Activated CD8-positive, alpha-beta memory T cell treated with anti-CD3 and anti-CD28 coated beads, Interleukin-2, amount 50 U/mL, for 1 hour (primary cell): ENCODE results near the gene POMC.
"Not testable (repeated sequence)": the region's sequence is repeated elsewhere in the genome, so short reads cannot be mapped to it uniquely, and the experiment has no call there.

ENCODE experiments used
- DNase-seq: peaks from one replicate; pipeline ENCODE4 v3.0.0-alpha.2; 2020; ENCODE audit errors: extremely low read depth

Gene POMC

DNA sequence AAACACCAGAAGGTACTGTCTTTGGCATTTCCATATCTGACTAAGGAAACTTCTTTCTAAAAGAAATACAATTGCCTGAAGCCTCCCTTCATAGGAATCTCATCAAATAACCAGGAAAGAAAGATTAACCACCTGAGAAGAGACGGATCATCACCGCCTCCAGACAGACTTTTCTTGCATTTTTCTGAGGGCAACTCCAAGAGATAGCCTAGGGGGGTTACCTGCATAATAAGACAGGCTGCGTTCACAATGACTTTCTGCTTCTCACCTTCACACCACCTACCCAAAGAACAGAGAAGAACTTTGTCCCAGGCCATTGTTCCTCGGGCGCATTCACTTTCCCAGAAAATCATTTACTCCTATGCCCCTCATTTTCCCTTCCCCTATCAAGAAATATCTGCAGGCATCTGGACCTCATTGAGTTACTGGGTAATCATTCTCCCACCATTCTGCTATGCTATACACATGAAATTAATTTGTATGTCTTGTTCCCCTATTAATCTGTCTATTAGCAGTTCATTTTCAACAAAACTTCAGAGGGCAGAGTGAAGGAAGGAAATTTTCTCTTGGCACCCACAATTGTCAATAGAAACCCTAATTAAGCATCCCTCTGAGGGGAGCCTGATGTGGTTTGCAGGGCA lies 8.3 kb upstream of the POMC start:
- no peak for DNase-seq

DNA sequence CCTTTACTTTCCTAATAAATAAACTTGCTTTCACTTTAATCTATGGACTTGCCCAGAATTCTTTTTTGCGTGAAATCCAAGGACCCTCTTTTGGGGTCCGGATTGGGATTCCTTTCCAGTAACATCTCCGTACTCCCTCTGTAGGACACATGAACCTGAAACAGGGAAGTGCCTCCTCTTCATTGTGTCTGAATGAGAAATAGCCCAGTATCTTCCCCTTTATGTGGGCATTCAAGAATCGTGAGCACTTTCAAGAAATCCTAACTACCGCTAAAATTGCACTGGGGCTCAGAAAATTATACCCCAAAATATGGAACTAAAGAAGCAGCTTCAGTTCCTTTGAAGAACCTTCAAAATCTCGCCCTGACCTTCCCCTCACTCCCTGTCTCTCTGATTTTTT lies 7.8 kb upstream of the POMC start:
- DNase-seq: no peak

GRCh38 chr2:25174192-25174861 lies 5.9 kb upstream of the POMC start:
- DNase-seq: no peak

DNA sequence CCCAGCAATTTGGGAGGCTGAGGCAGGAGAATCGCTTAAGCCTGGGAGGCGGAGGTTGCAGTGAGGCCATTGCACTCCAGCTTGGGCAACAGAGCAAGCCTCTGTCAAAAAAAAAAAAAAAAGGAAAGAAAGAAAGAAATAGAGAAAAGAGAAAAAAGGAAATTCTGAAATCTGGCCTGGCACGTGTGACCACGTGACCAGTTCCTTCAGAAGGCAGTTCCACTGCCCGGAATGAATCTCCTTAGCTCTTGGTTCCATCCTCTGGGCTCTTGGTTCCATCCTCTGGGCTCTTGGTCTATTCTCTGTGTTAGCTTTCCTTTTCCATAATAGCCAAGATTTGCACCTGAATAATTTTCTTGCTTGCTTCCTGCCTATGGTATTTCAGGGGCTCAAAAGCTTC lies 5.3 kb upstream of the POMC start:
- DNase-seq: no peak

- no peak for DNase-seq
Observed at GRCh38 chr2:25170888-25171287, 2.5 kb upstream of the POMC start.

DNA sequence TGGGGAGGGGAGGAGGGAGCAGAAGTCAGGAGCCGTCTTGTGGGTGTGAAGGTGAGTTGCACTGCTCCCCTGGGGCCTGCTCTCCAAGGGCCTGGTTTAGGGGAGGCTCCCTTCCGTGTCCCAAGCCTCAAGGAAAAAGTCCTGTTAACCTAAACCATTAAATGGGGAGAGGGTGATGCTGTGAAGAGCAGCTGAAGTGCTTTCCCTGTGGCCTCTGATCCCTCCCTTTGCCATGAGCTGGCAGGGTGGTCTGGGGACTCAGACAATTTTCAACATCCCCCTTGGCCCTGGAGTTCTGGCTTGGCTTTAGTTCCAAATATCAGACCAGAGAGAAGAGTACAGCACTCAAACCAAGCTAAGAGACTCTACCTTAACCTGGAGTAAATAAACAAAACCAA lies 692 bp upstream of the POMC start:
- DNase-seq: no peak

DNA sequence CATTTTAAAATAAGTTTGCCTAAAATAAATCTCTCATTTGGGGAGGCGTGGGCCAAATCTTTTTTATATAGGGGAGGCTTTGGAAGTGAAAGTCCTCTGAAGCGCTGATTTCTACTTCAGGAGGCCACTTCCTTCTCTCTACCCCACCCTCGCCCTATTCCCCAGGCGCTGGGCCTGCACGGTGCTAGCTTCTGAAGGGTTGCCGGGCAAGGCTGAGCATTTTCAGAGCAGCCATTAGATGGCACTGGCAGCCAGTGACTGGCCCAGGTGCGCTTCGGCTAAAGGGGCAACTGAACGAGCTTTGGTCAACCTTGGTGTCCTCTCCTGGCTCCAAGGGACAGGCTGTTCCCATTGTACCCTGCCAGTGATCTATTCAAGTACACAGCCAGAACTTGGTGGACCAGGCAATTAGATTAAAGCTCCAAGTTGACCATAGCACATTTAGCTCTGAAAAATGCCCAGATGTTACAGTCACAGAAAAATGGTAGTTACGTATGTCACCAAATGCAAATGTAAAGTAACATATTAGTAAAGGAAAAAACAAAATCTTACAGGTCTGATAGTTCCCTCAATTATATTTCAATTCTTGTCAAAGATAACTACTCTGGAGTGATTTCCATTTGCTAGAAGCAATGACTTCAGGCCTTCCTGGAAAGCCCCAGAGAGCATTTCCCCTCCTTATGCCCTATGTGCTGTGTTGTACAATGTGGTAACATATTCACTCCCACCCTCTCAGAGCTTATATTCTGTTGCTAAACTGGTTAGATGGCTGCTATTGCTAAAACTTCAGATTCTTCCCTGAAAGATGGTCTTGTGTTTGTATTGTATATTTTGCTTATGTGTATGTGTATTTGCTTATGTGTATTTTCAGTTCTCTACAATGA lies 2.1 kb downstream of the POMC start:
- DNase-seq: no peak

- DNase-seq: no peak
Observed at GRCh38 chr2:25164561-25164960, 3.8 kb downstream of the POMC start.

GRCh38 chr2:25162061-25162460 lies 6.3 kb downstream of the POMC start:
- not testable (repeated sequence) for DNase-seq

GRCh38 chr2:25161055-25161781 lies 7.2 kb downstream of the POMC start:
- peak; percentile 26 for DNase-seq

- no peak for DNase-seq
Observed at GRCh38 chr2:25160376-25160775, 8.0 kb downstream of the POMC start.

DNA sequence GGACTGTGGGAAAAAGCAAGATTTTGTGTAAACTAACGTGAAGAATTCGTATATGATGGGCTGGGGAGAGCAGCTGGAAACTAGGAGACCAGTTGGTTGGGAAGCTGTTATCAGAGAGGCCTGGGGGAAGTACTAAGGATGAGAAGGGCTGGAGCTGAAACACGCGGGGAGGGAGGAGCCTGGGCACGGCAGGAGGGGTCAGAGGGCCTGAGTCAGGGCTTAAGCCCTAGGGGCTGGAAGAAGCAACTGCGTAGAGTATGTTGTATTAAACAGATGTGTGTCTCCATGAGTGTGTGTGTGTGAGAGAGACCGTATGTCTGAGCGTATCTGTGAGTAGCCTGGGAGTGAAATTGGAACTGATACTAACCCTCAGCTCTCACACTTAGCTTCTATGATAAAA lies 8.4 kb downstream of the POMC start:
- no peak for DNase-seq

DNA sequence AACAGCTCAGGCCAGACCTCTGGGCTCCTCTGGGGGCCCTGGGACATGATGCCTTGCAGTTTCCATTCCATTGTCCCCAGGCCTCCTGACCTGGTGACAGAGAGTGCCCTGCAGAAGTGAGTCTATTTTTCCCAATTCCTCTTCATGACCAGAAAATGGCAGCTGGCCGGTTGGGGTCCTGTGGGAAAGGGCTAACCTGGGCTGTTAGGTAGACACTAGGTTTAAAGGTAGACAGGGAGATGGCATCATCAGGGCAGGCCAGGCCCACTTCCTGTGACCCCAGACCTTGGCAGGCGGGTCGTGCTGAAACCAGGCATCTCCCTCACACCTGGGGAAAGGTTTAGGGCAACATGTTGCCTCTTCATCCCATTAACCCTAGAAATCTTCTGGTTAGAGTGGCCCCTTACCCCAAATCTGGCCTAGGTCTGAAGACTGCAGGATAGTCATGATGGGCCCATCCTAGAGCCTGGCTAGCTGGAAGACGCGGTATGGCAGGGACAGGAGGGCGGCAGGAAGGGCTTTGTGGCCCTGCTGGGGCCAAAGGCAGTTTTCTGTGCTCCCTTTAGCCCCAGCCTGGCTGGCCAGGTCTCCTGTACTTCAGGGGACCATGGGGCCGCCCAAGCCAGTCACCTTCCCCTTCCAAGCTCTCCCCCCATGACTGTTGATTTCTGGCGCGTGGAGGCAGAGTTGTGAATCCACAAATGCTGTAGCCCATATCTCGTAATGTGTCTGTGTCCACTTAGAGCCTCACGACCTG lies 10.1 kb downstream of the POMC start:
- DNase-seq: no peak

DNA sequence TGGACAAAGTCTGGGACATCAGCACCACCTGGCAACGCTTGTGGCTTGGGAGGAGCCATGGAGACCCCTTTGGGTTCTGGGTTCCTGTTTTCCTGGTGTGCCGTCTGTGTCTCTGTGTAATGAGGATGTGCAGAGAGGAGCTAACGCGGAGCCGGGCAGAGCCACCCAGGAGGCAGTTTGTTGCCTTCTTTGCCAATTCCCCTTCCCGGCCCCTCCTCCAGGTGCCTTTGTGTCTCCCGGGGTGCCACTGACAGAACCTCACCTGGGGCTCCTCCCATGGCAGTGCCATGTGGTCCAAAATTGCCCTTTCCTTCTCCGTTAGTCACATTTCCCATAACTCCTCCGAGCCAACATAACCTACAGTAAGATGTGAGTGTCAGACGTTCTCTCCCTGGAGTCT lies 13.0 kb downstream of the POMC start:
- DNase-seq: no peak

GRCh38 chr2:25151718-25152117 lies 16.7 kb downstream of the POMC start:
- no peak for DNase-seq

- DNase-seq: not testable (repeated sequence)
Observed at GRCh38 chr2:25150993-25151392, 17.4 kb downstream of the POMC start.

DNA sequence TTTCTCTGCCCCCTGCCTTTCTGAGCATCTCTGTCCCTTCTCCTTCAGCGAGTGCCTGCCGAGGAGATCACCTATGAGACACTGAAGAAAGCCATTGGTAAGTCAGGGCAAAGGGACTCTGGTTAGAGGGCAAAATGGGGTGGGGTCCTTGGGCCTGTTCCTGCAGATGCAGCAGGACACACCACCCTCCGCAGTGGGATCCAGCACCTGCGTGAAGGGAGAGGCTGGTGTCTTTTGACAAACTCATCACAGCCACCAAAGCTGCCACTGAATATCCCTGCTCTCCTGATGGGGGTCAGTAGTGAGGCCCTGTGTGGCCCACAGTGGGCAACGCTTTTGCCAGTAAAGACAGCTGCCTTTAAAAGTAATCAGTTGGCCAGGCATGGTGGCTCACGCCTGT lies 18.7 kb downstream of the POMC start:
- DNase-seq: no peak

DNA sequence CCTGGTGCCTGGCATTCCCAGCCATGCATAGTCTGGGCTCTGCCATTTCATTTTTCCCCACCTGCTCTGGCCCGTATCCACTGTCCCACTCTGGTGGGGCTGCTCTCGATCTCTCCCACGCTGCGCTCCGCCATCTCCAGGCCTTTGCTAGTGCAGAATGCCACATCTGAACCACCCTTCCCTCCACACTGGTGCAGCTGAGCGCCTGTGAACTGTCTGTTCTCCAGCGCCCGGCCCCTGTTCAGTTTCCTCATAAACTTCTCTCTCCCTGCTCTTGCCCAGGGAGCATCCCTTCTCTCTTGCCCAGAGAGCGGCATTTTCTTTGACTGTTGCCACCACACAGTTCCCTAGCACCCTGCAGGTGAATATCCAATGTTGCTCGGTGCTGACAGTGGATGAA lies 21.5 kb downstream of the POMC start:
- no peak for DNase-seq

DNA sequence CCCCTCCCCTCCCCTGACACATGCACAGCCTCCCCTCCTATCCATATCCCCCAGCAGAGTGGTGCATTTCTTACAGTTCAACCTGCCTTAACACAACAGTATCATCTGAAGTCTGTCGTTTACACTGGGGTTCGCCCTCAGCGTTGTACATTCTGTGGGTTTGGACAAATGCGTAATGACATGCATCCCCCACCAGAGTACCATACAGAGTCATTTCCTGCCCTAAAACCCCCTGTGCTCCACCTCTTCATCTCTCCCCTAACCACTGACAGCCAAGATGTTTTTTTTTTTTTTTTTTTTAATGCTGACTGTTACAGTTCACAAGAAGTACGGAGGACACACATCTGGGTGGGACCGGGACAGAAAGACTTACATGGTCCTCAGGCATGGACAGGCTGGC lies 22.6 kb downstream of the POMC start:
- DNase-seq: no peak

DNA sequence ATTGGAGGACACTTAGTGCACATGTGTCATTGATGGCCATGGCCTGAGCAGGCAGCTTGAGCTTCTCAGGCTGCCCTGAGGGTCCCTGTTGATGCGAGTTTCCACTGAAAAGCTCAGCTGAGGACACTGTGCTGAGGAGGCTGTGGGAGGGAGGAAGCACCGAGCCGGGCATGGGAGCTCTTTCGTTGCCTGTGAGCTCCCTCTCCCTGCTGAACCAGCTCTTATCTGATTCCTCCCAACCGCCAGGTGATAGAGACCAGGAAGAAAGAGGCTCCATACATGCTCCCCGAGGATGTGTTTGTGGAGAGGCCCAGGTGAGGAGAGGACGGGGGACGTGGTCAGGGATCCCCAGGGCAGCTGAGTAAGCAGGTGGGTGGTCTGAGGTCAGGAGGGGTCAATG lies 27.3 kb downstream of the POMC start:
- DNase-seq: no peak

DNA sequence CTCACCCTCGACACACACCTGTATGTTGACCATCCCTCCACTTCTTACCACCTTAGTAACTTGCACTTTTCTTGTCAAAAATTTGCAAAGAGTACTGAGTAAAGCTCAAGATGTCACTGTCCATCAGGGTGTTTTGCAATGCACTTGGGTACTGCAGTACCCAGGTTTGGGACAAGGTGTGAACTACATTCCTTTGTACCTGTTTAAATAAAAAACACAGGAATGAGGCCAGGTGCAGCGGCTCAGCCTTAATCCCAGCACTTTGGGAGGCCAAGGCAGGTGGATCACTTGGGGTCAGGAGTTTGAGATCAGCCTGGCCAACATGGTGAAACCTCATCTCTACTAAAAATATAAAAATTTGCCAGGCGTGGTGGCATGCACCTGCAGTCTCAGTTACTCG lies 27.8 kb downstream of the POMC start:
- DNase-seq: not testable (repeated sequence)
